GM12872 (cell line): ENCODE measurements around the gene FAM110A.

Experiments used
- CTCF ChIP-seq: IDR thresholded peaks from 3 replicates; pipeline ENCODE4 v1.5.1; 2011; ENCODE audit warnings: low read depth, mild to moderate bottlenecking, low read length, moderate library complexity; ENCODE audit not compliant: insufficient read depth

Gene FAM110A

GRCh38 chr20:891706-892080 lies 58.2 kb downstream of the FAM110A start:
- TF ChIP-seq CTCF = no peak
